Measurements from ENCODE around the gene GSG1L.

DNA sequence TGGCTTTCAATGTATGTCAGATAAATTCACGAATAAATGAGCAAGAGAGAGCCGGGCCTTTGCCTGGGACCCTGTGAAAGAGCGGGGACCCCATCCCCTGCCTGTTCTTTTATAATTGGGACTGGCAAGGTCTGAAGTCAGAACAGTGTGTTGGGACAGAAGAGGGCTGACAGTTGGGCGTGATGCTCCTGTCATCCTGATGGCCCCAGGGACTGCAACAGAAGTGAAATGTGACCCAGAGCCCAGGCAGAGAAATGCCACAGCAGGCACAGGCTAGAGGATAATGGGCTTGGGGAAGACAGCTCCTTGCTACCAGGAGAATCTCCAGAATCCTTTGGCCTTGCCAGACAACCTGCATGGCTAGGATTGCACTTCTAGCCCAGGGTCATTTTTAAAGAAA is 37.9 kb downstream of the GSG1L start:
- TF ChIP-seq EP300 (IDR thresholded peaks at IDR 0.05; ENCODE audit: borderline replicate concordance) (no peak), TCF12 (IDR thresholded peaks at IDR 0.05; ENCODE audit: low read depth) (no peak), TAF1 (IDR thresholded peaks at IDR 0.05; ENCODE audit: low read depth) (no peak), CREB1 (IDR thresholded peaks at IDR 0.05; ENCODE audit: low read depth) (no peak), EGR1 (IDR thresholded peaks at IDR 0.05) (no peak), RAD21 (IDR thresholded peaks at IDR 0.05; ENCODE audit: low read depth) (no peak), ZBTB7A (IDR thresholded peaks at IDR 0.05; ENCODE audit: low read depth) (no peak), CEBPB (IDR thresholded peaks at IDR 0.05) (no peak), FOXM1 (IDR thresholded peaks at IDR 0.05; ENCODE audit: borderline replicate concordance, low read depth) (no peak), NFIC (IDR thresholded peaks at IDR 0.05) (no peak), YY1 (IDR thresholded peaks at IDR 0.05; ENCODE audit: low read depth) (no peak)
- TF ChIP-seq, protein P1, sequence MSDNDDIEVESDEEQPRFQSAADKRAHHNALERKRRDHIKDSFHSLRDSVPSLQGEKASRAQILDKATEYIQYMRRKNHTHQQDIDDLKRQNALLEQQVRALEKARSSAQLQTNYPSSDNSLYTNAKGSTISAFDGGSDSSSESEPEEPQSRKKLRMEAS (IDR thresholded peaks at IDR 0.05), result no peak
- TF ChIP-seq, protein P2, sequence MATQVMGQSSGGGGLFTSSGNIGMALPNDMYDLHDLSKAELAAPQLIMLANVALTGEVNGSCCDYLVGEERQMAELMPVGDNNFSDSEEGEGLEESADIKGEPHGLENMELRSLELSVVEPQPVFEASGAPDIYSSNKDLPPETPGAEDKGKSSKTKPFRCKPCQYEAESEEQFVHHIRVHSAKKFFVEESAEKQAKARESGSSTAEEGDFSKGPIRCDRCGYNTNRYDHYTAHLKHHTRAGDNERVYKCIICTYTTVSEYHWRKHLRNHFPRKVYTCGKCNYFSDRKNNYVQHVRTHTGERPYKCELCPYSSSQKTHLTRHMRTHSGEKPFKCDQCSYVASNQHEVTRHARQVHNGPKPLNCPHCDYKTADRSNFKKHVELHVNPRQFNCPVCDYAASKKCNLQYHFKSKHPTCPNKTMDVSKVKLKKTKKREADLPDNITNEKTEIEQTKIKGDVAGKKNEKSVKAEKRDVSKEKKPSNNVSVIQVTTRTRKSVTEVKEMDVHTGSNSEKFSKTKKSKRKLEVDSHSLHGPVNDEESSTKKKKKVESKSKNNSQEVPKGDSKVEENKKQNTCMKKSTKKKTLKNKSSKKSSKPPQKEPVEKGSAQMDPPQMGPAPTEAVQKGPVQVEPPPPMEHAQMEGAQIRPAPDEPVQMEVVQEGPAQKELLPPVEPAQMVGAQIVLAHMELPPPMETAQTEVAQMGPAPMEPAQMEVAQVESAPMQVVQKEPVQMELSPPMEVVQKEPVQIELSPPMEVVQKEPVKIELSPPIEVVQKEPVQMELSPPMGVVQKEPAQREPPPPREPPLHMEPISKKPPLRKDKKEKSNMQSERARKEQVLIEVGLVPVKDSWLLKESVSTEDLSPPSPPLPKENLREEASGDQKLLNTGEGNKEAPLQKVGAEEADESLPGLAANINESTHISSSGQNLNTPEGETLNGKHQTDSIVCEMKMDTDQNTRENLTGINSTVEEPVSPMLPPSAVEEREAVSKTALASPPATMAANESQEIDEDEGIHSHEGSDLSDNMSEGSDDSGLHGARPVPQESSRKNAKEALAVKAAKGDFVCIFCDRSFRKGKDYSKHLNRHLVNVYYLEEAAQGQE (IDR thresholded peaks at IDR 0.05; ENCODE audit: low read depth), result no peak
